GM10248 (cell line): ENCODE results near the gene H2BK1.

ENCODE experiments used
- CTCF ChIA-PET: fragments of 300-600 bp; sonication (Branson Sonifier 250); formaldehyde crosslinking; extraction: SDS; loops from one replicate; lab custom pipeline; 2021; ENCODE audit warnings: antibody characterized with exemption; lab: Yijun Ruan, JAX
- POLR2A ChIA-PET: fragments of 350-650 bp; sonication (Branson Sonifier 250); formaldehyde crosslinking; extraction: SDS; loops from one replicate; lab custom pipeline; 2020; ENCODE audit warnings: antibody characterized with exemption; lab: Yijun Ruan, JAX
- DNase-seq: peaks from one replicate; pipeline ENCODE4 v3.0.0; 2012; ENCODE audit errors: extremely low spot score
- CTCF ChIP-seq: IDR thresholded peaks from 2 replicates; pipeline ENCODE4 v1.5.1; 2012; ENCODE audit warnings: mild to moderate bottlenecking, low read depth; ENCODE audit errors: extremely low read depth, missing control alignments, control extremely low read depth

Gene H2BK1

GRCh38 chr7:151194188-151194587 lies 16.1 kb downstream of the H2BK1 start:
- ChIA-PET POLR2A (no interaction called here), CTCF (interaction anchor here (1.0 to 1.2 kb wide), 2 partner anchors 26 to 50 kb away, joined by 3 read pairs; no protein-coding TSS in a partner anchor)
- no peak for DNase-seq
- TF ChIP-seq CTCF = no peak

- POLR2A ChIA-PET = no interaction called here
- DNase-seq = no peak
- TF ChIP-seq CTCF = no peak
- CTCF ChIA-PET = interaction anchor here (1.0 kb wide), 1 partner anchor 51 kb away, joined by 3 read pairs; no protein-coding TSS in a partner anchor
Measured at GRCh38 chr7:151193203-151193978, 16.9 kb downstream of the H2BK1 start.

- DNase-seq = no peak
- POLR2A ChIA-PET = no interaction called here
- CTCF ChIA-PET = no interaction called here
- no peak for TF ChIP-seq CTCF
Measured at GRCh38 chr7:151192002-151192539, 18.2 kb downstream of the H2BK1 start.

GRCh38 chr7:151191544-151191943 lies 18.7 kb downstream of the H2BK1 start:
- TF ChIP-seq CTCF = no peak
- DNase-seq = no peak
- POLR2A ChIA-PET = no interaction called here
- CTCF ChIA-PET = no interaction called here

- no peak for DNase-seq
- CTCF ChIA-PET = interaction anchor here (1.0 kb wide), 1 partner anchor 76 kb away, joined by 3 read pairs; no protein-coding TSS in a partner anchor
Measured at GRCh38 chr7:151189038-151189437, 21.2 kb downstream of the H2BK1 start.

GRCh38 chr7:151188252-151188542 lies 22.1 kb downstream of the H2BK1 start:
- CTCF ChIA-PET = interaction anchor here (1.0 to 2.0 kb wide), 2 partner anchors 10 to 64 kb away, joined by 4 read pairs; no protein-coding TSS in a partner anchor
- TF ChIP-seq CTCF = no peak
- POLR2A ChIA-PET = no interaction called here

More at GRCh38 chr7:151189038-151189437, 21.2 kb downstream of the H2BK1 start:
- TF ChIP-seq CTCF = no peak
- POLR2A ChIA-PET = no interaction called here

More at GRCh38 chr7:151188252-151188542, 22.1 kb downstream of the H2BK1 start:
- DNase-seq = no peak
